Uterus (tissue), 2 donors: ENCODE data around the gene TGFBR3L.

ENCODE experiments used
- POLR2A ChIP-seq, 2 donors: fragments of 450-650 bp; IDR thresholded peaks; one replicate each; pipeline ENCODE4 v1.6.1; 2016; ENCODE audit warnings: antibody characterized with exemption in 2 of 2, mild to moderate bottlenecking in 1 of 2, moderate library complexity in 1 of 2
- TF ChIP-seq, protein P1 (sequence below), 4 experiments: fragments of 200-600 bp in 2 of 4; fragments of 450-650 bp in 2 of 4; sonication (generic) in 2 of 4; IDR thresholded peaks; one replicate each; pipeline ENCODE4 v1.5.1; 2016 to 2019; ENCODE audit warnings: antibody characterized with exemption in 4 of 4, mild to moderate bottlenecking in 2 of 4, moderate library complexity in 1 of 4

DNA sequence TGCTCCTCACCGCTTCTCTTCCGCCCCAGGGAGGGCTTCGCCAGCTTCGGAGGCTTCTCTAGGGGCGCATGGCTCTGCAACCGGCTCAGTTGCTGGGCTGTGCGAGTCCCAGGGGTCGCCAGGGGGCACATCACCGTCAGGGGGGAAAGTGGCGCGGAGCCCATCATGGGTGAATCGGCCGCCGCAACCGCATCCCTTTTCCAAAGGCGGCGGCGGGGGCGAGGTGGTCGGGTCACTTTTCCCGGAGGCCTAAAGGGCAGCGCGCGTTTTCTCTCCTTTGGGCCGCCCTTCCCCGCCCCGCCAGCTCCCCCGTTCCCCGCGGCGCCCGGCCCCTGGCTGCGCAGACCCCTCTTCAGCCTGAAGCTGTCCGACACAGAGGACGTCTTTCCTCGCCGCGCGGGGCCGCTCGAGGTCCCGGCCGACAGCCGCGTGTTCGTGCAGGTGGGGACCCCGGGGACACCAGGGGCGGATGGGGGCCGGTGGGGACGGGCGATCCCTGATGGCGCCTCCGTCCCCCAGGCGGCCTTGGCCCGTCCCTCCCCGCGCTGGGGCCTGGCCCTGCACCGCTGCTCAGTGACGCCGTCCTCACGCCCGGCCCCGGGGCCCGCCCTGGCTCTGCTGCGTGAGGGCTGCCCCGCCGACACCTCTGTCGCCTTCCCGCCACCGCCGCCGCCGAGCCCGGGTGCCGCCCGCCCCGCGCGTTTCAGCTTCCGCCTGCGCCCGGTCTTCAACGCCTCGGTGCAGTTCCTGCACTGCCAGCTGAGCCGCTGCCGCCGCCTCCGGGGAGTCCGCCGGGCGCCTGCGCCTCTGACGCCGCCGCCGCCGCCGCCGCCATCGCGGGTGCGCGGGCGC is 1.7 kb downstream of the TGFBR3L start:
- TF ChIP-seq, protein P1, sequence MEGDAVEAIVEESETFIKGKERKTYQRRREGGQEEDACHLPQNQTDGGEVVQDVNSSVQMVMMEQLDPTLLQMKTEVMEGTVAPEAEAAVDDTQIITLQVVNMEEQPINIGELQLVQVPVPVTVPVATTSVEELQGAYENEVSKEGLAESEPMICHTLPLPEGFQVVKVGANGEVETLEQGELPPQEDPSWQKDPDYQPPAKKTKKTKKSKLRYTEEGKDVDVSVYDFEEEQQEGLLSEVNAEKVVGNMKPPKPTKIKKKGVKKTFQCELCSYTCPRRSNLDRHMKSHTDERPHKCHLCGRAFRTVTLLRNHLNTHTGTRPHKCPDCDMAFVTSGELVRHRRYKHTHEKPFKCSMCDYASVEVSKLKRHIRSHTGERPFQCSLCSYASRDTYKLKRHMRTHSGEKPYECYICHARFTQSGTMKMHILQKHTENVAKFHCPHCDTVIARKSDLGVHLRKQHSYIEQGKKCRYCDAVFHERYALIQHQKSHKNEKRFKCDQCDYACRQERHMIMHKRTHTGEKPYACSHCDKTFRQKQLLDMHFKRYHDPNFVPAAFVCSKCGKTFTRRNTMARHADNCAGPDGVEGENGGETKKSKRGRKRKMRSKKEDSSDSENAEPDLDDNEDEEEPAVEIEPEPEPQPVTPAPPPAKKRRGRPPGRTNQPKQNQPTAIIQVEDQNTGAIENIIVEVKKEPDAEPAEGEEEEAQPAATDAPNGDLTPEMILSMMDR (IDR thresholded peaks at IDR 0.05): peak in 1 of 4 experiments; percentile 2
- TF ChIP-seq POLR2A (IDR thresholded peaks at IDR 0.05): no peak
